ENCODE data around the gene TMEM14B. TPM values are rescaled to one million over a fixed set of nuclear protein-coding genes. Genes with fewer than 3 reads are reported as not detected.

TMEM14B gene
- total and polyA plus RNA-seq, 9 of the 15 experiments (the other 6 are each of a cell fraction or from before 2014, with no cell fraction given), result 174 to 862 (median 263) TPM

DNA sequence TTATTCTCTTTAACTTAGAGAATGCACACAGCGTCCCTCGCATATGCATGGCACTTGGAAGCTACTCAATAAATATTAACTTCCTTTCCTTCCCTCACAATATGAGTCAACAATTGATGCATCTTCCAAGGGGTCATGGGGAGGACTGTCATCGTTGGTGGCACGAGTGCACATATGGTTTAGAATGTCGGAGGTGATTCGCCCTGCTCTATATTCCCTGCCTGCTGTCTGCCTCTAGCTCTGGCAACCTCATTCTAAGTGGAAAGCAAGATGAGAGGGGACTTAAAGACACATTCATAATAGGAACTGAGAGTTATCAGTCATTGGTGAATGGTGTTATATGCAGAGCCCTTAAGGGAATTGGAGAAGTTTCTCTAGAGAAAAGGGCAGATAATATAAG is 46.1 kb downstream of the TMEM14B start:
- peaks cover 0 to 3% of the 10 kb centered on the region in 2 experiments; a peak in 2 of 5 replicates for H3K4me1 ChIP-seq (replicated peaks in 1 of 2; ENCODE audit: control insufficient read depth in 2 of 2, insufficient read depth in 2 of 2, low read length in 2 of 2)
- H3K9me1 ChIP-seq (ENCODE audit: control insufficient read depth, insufficient read depth, low read length), result no peaks in the 10 kb centered on the region
- in situ Hi-C loops (cut with MboI) (no loop called here), intact Hi-C loops (cut with micrococcal nuclease) (no loop called here)
- H3K4me2 ChIP-seq (ENCODE audit: insufficient read depth, low read length), result peak overlapping the region; percentile 14; the same call in 1 of the 2 replicates
- DNase-seq (ENCODE audit: extremely low read depth in 1 of 4, low spot score in 3 of 4), result no peak
- H3K9ac ChIP-seq (ENCODE audit: insufficient read depth in 1 of 2, low read depth in 2 of 2, low read length in 2 of 2), result no peak overlapping the region
- no peak for FAIRE-seq
- no peaks in the 10 kb centered on the region for H3K9me3 ChIP-seq (replicated peaks; ENCODE audit: control insufficient read depth, insufficient read depth, low read depth, low read length)
- no peak overlapping the region for H3K4me3 ChIP-seq
- no peaks in the 10 kb centered on the region for H3K79me2 ChIP-seq (ENCODE audit: control insufficient read depth, insufficient read depth, low read length)
- H3K27ac ChIP-seq (ENCODE audit: extremely low read depth, low read depth, low read length), result no peak overlapping the region; the same call in 2 of the 3 replicates
- POLR2A ChIA-PET, result interaction anchor here (0.6 to 1.5 kb wide), 5 partner anchors 8 to 682 kb away, joined by 3 to 5 read pairs (median 3); no protein-coding TSS in a partner anchor
- 82% methylated on average over 6 of the region's 6 CpGs for WGBS (ENCODE audit: insufficient coverage, low coverage, missing lambda C conversion rate)
- ATAC-seq, result no peak
- no peaks in the 10 kb centered on the region for H4K20me1 ChIP-seq (replicated peaks; ENCODE audit: control insufficient read depth, insufficient read depth, low read length)
- TF ChIP-seq PYGO2 (tag; IDR thresholded peaks at IDR 0.05) (no peak), LEF1 (IDR thresholded peaks at IDR 0.05) (no peak), ZNF668 (CRISPR knock-in tag; IDR thresholded peaks at IDR 0.05) (no peak), WHSC1 (IDR thresholded peaks at IDR 0.05; ENCODE audit: low read length) (no peak), STAT5B (CRISPR knock-in tag; IDR thresholded peaks at IDR 0.05) (no peak), ZBTB1 (CRISPR knock-in tag; IDR thresholded peaks at IDR 0.05; ENCODE audit: borderline replicate concordance, low read depth) (no peak), XRCC3 (IDR thresholded peaks at IDR 0.05) (no peak), ZBED1 (IDR thresholded peaks at IDR 0.05) (no peak), CBX8 (IDR thresholded peaks at IDR 0.05; ENCODE audit: borderline replicate concordance, extremely low read depth, low read depth, low read length, poor library complexity, severe bottlenecking) (no peak)
- TF ChIP-seq, protein P1, sequence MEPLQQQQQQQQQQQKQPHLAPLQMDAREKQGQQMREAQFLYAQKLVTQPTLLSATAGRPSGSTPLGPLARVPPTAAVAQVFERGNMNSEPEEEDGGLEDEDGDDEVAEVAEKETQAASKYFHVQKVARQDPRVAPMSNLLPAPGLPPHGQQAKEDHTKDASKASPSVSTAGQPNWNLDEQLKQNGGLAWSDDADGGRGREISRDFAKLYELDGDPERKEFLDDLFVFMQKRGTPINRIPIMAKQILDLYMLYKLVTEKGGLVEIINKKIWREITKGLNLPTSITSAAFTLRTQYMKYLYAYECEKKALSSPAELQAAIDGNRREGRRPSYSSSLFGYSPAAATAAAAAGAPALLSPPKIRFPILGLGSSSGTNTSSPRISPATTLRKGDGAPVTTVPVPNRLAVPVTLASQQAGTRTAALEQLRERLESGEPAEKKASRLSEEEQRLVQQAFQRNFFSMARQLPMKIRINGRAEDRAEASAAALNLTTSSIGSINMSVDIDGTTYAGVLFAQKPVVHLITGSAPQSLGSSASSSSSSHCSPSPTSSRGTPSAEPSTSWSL (CRISPR knock-in tag; IDR thresholded peaks at IDR 0.05; ENCODE audit: borderline replicate concordance), result no peak
- no TSS peak for BruUV-seq (replicated peaks)
- H3K36me3 ChIP-seq (ENCODE audit: control insufficient read depth, insufficient read depth, low read length), result peaks cover 2% of the 10 kb centered on the region; the same call in 2 of the 3 replicates
- CTCF ChIA-PET (ENCODE audit: low intra/inter-chr PET ratio), result no interaction called here
- no peaks in the 10 kb centered on the region for H3K27me3 ChIP-seq (ENCODE audit: control insufficient read depth in 2 of 2, insufficient read depth in 2 of 2, low read length in 2 of 2)
- H2AFZ ChIP-seq (ENCODE audit: low read depth, low read length), result no peak overlapping the region
